Stimulated activated CD4-positive, alpha-beta T cell treated with anti-CD3 and anti-CD28 coated beads, TNF-alpha, amount 100 ng/mL, for 4 hours (primary cell): ENCODE measurements around the gene YY1.
"Not testable (repeated sequence)": the region's sequence is repeated elsewhere in the genome, so short reads cannot be mapped to it uniquely, and the experiment has no call there.

Source experiments
- DNase-seq, 3 experiments: peaks; one replicate each; pipeline ENCODE4 v3.0.0-alpha.2; 2020; ENCODE audit warnings: low read depth in 3 of 3

YY1 gene

DNA sequence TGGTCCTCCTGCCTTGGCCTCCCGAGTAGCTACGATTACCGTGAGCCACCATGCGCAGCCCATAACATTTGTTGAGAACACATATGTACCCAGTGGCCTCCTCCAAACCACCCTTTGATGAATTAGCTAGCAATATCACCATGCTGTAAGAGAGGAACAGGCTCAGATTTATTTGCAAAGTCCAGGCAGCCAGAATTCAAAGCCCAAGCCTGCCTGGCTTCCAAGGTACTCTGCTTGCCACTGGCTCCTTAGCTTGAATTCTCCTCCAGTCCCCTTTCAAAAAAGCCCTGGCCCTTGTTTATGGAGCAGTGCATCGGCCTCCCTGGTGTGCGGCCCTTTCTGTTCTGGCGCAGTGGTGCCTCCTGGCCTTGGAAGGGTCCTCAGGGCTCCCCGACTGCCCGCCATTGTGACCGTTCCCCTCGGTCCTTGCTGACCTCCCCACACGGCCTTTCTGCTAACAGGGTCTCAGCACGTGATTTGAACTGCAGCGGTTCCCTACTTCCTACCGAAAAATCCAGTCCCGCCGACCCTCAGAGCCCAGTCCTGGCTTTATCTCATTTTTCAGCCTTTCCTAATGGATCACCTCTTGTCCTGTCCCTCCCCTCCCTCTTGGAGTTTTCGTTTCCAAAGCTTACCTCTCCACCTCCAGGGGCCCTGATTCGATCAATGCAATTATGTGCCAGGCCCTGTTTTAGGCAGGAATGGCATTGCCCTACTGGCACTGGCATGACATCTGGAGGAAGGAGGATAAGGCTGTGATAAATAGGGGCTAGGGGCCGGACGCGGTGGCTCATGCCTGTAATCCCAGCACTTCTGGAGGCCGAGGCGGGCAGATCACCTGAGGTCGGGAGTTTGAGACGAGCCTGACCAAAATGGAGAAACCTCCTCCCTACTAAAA lies 45.3 kb downstream of the YY1 start:
- no peak for DNase-seq

DNA sequence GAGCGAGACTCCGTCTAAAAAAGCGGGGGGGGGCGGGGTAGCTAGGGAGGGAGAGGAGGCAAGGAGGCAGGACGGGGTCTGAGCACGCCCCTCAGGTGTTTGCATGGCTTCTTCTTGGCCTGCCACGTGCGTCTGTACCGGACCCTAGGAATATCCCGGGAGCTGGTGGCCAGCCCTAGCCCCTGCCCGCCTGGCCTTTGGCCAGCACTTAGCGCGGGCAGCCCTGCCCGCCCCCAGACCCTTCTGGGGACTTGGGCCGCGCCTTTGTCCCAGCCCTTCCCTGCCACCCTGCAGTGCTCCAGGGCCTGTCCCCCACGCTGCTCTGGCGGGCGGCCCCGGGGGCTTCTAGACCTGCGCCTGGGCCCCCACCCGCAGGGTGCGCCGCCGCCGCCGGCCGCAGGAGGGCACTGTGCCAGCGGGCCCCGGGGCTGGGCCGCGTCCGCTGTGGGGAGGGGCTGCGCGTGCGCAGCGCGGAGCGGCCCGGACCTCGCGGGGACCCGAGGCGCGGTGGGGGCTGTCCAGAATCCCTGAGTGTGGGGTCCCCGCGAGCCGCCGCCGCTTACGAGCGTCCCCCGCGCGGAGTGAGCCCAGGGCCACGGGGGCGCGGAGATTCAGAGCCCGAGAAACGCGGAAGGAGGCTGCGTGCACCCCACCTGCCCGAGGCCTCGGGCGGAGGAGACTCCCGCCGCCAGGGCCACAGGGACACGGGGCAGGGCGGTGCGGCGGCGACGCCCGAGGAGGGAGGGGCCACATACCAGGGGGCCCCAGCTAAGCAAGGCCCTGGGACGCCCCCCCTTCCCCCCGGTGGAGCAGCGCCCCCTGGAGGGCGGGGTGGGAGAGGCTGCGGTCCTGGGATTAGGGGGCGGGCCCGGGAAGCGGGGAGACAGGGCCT lies 46.3 kb downstream of the YY1 start:
- DNase-seq: peak; percentile 62 to 65 (median 64)

DNA sequence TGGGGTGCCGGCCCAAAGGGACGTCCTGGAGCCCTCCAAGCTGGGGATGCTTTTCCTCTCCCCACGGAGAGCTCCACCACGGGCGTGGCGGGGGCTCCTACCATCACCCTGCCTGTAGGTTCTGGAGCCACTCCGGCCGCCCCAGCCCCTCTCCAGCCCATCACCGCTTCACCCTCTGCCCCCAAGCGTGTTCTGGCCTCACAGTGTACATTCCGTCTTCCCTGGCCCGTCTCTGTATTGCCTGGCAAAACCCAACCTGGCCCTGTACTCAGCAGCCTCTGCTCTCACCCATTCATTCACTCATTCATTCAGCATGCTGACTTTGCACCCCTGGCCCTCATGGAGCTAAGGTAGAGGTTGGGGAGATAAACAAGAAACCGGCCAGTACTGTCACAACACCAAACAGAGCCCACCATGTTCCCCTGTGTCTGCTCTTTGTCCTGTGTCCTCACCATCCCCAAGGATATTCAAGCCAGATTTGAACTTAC lies 47.0 kb downstream of the YY1 start:
- no peak for DNase-seq

- DNase-seq: no peak
These were observed 47.7 kb downstream of the YY1 start for GRCh38 chr14:100286484-100287191.

GRCh38 chr14:100287202-100287997 lies 48.5 kb downstream of the YY1 start:
- DNase-seq: no peak

GRCh38 chr14:100287998-100288295 lies 49.0 kb downstream of the YY1 start:
- DNase-seq: not testable (repeated sequence)

DNA sequence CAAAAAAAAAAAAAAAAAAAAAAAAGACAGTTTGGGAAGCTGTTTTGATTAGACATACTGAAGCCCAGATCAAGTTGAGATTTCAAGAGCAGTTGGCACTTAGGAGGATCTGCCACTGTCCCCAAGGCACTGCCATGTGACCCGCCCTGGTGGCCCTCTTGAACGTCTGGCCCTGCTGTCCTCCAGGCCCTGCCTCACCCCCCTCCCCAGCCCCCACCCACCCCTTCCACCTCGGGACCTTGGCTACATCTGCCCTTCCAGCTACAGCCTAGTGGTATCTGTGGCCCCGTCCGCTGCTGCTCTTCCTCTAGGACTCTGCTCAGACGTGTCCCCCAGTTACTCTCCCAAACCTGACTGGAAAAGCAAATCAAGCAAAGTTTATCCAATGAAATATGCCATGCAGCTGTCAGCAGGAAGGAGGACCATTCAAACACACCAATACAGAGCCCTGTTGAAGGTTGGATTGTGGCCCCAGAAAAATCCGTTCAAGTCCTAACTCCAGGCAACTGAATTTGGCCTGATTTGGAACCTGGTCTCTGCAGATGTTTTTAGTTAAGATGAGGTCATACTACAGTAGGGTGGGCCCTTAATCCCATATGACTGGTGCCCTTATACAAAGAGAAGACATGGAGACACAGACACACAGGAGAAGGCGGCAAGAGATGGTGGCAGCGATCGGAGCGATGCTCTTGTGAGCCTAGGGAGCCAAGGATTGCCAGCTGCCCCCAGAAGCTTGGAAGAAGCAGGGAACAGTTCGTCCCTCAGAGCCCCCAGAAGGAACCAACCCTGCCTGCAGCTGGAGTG lies 49.6 kb downstream of the YY1 start:
- no peak for DNase-seq

DNA sequence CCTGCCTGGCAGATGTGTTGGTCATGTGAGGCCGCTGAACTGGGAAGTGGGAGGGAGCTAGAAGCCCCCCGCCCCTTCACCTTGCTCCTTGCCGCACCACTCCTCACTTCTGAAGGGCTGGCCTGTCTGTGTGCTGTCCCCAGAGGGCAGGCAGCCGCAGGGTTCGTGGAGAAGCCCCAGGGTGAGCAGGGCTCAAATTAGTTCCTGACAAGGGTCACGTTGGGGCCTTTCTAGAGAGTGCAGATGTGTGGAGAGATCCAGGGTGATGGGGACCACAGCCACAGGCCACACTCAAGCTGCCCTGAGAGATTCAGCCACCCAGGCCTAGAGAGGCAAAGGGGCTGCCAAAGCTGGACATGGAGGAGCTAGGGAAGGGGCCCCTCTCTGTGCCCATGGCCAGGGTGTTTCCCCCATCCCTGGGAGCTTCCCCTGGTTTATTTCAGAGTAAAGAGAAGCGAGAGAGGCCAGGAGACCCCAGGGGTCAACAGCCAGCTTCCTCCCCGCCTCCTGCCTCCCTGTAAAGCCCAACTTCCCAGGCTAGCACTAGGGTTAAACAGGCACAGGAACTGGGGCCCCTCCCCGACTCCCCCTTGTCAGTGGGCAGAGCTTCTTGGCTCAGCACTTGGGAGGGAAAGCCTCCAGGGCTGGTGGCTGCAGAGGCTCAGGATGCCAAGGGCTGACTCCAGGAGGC lies 51.1 kb downstream of the YY1 start:
- no peak for DNase-seq

DNA sequence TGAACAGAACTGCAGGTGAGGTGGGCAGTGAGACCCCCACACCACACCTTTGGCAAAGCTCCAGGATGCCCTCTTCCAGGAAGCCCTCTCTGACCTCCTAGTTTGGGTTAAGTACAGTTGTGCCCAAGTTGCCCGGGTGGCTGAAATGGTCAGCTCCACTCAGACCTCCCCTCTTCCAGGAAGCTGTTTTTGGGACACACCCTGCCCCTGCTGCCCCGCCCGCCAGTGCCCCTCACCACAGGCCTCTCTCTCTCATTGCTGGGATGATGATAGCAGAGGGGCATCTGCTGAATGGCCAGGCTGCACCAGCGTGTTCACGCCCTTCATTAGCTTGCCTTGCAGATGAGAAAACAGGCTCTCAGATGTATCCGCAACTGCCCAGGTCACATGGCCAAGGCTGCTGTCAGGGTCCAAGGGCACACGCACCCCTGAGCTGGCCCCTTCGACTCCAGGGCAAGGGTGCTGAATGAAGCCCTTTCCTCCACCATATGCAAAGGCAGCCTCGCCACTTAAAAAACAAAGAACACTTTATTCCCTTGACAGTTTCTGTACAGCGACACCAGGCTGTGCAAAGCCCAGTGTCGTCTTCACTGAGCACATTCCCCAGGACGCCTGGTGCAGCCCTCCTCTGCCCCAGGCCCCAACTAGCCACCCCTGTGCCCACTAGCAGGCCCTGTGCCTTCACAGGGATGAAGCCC lies 51.8 kb downstream of the YY1 start:
- no peak for DNase-seq

- no peak for DNase-seq
These were observed 52.5 kb downstream of the YY1 start for GRCh38 chr14:100291305-100292075.

- no peak for DNase-seq
These were observed 53.4 kb downstream of the YY1 start for GRCh38 chr14:100292301-100292775.

GRCh38 chr14:100292776-100293461 lies 54.0 kb downstream of the YY1 start:
- no peak for DNase-seq

DNA sequence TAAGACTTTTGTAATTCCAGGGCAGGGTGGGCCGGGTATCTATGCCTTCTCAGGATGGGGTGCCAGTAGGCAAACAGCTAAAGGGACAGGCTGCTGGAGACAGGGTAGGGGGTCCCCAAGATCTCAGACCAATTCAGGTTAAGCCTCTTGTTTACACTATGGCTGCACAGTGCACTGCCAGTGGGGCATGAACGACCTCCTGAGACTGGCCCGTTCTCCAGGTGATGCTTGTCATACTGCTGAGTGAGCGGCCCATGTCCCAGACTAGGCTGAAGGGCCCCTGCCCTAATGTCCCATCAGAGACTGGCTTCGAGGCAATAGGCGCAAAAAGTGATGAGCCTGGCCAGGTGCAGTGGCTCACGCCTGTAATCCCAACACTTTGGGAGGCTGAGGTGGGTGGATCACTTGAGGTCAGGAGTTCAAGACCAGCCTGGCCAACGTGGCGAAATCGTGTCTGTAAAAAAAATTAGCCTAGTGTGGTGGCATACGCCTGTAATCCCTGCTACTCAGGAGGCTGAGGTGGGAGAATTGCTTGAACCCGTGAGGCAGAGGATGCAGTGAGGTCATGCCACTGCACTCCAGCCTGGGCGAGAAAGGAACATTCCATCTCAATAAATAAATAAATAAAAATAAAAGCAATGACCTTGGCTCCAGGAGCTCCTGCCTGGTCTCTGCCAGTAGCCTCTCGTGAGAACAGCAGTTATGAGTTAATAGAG lies 54.7 kb downstream of the YY1 start:
- no peak for DNase-seq

DNA sequence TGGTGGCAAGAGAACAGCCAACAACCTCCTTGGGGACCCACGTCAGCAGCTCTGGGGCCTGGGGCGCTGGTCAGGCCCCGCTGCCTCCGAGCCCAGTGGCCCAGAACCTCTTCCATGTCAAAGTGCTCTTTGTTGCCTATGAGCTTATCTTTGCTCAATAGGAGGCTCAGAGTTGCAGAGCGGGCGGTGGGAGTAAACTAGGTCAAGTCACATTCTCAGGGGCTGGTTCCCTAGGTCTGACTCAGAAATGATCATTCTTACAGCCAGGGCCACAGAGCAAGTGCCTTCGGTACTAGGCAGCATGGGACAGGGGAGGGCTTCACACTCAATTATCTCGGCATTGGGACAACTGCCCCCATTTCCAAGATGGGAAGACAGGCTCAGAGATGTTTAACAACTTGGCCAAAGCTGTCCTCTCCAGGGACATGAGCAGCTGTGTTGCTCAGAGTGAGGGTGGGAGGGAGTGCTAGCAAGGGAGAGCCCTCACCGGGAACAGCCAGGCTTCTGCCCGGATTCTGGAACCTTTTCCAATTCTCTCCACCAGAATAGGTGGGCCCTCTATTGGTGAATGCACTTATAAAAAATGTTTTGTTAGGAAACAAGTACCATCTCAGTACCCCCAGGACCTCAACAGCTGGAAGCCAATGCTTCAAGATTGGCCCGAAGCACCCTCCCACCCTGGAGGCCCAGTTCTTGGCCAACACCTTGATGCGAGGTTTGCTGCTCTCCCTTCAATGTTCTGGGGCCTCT lies 55.4 kb downstream of the YY1 start:
- DNase-seq: no peak

DNA sequence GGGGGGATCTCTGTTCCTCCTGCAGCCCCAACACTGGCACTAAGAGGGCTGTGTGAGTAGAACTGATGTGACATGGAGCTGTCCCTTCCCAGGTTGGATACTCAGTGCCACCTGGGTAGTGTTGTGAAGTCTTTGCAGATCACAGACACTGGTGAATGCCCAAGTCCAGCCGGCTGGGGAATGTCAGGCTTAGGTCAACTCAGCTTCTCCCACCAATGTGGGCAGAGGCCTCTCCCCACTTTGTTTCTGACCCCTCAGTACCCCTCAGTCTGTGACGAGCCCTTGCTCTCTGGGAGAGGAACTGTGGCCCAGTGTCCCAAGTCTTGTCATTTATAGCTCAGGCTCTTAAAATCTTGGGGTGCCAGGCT lies 56.0 kb downstream of the YY1 start:
- no peak for DNase-seq

DNA sequence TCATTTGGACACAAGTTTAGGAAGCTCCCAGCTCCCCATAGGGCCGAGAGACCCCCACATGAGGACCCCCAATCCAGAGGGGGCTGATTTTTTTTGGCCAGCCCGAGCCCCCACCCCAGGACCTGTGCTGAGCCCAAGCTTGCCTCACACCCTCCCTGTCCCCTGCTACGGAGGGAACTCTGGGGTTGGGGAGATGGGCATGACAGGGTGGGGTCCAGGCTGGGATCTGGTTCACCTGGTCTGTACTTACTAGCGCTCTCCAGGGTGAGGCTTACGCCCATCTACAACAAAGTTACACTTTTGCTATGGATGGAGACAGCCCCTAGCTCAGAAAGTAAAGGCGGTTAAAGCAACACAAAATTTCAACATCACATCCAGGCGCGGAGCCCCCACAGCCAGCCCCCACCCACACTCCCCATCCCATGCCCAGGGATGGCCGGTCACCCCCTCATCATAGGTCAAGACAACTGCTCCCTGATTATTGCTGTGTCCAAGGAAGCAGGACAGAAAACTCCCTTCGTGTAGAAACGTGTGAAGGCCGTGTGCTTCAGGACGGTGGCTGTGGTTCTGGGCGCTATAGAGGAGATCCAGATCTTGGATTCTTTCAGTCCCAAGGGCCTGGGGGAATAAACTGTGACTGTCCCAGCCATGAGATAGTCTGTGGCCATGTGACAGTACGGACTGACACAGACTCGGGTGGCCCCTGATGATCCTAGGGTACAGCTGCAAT lies 56.6 kb downstream of the YY1 start:
- no peak for DNase-seq
